GM18499 (cell line): ENCODE data around the gene ASB17.
"Not testable (repeated sequence)": the region's sequence is repeated elsewhere in the genome, so short reads cannot be mapped to it uniquely, and the experiment has no call there.

Source experiments
- ATAC-seq: cut with Tn5 transposase; IDR thresholded peaks from one replicate; pipeline ENCODE4 v1.9.1; 2021; ENCODE audit warnings: moderate number of reproducible peaks; ENCODE audit not compliant: insufficient read depth, unreplicated experiment

Gene ASB17, protein sequence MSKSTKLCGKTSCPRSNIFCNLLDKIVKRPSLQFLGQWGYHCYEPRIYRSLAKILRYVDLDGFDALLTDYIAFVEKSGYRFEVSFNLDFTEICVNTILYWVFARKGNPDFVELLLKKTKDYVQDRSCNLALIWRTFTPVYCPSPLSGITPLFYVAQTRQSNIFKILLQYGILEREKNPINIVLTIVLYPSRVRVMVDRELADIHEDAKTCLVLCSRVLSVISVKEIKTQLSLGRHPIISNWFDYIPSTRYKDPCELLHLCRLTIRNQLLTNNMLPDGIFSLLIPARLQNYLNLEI

DNA sequence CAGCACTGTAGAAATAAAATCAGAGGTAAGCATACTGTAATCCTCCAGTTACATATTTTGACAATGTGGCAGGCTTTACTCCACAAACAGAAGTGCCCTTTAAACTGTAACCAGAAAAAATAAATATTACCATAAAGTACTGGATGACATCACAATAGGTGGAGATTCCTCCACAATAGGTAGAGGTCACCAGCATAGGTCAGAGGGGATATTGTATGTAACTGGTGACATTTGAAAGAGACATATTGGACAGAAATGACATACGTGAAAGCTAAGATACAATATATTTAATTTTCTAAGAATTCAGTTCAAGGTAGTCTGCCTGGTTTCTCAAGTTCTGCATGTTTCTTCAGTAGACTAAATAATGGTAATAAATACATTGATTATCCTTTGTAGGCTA lies at the start of gene ASB17:
TSS of gene ASB17 (minus strand) at position 101 of the 400 bp plus-strand sequence. CDS start 113 bp downstream, outside the sequence.
- ATAC-seq, result no peak

DNA sequence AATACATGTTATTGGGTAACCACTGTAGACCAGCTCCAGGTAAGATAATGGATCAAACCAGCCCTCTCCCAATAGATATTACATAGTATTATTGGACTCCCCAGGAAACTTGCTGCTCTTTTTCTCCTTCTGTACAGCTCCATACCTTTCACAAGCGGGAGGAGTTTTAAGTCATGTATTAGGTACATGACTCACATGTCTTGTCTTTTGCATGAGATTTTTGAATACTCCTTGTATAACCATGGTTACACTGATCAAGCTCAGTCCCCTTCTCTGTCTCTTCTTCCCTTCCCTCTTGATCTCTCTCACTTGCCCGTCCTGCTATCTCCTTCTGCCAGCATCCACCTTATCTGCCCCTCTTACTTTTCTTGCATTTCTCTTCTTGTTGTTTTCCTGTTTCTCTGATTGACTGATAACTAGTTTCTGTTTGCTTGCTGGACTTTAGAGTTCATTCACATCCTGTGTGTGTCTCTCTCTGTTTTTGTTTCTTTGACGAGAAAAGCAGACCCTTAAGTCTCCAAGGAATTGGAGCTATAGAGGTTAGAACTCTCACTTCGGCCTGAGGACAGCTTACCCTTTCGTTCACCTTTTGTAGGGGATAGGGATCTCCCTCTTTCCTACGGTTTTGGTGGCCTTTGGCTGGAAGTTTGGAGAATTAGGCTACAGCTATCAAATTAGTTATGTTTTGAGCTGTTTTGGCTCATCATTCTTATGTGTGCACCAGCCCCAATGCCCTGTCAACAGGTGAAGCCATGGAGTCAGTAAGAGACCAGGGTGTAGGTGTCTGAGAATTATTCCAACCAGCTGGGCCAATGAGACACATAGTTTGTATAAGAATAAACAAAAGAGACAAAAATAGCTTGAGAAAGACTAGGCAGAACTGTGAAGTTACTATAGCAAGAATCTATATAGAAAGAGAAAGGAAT lies 49.0 kb upstream of the ASB17 start:
- peak; percentile 40 for ATAC-seq

DNA sequence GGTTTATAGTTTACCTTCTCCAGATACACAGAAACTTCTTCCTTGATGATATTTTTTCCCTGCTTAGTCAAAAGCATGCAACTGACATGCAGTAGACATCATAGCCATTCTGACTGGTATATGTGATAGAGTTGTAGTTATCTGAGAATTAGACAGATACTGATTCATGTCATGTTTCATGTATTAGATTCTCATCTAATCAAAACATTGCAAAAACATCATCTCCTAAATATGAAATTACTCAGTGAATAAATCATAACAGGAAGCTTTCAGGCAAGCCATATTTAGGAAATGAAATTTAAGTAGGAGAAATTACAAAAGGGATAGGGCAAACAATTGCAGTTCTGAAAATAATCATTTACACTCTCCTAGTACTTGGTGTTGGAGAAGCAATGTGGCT lies 38.4 kb upstream of the ASB17 start:
- ATAC-seq, result no peak

DNA sequence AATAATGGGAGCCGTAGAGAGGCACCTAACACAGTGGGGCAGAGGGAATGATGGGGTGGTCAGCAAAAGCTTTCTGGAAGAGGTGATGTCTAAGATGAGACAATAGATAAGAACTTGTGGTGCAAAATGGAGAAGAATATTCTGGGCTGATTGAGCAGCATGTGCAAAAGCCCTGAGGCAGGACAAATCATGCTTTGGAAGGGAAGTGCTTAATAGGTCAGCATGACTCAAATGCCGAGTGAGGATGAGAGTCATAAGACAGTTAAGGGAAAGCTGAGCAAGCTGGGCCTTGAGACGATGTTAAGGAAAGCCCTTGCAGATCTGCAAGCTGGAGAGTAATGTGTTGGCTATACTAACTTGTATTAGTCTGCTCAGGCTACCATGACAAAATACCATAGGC lies 37.3 kb upstream of the ASB17 start:
- ATAC-seq, result no peak

DNA sequence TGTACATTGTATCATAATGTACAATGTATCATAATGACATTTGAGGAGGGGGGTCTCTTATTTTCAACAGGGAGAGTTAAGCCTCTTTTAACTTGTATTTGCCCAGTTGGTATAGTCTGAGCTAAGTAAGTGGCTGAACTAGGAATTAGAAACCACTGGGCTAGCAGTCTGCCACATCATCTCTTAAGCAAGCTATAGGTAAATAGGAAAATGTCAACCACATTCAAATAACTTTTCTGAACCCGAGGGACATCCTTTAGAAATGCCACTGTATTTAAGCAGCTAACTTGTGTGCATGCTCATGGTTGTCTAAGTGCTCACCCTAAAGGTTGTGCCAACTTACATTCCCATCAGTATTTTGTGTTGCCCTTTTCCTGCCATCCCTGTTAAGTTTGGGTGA lies 35.5 kb upstream of the ASB17 start:
- peak; percentile 52 for ATAC-seq

DNA sequence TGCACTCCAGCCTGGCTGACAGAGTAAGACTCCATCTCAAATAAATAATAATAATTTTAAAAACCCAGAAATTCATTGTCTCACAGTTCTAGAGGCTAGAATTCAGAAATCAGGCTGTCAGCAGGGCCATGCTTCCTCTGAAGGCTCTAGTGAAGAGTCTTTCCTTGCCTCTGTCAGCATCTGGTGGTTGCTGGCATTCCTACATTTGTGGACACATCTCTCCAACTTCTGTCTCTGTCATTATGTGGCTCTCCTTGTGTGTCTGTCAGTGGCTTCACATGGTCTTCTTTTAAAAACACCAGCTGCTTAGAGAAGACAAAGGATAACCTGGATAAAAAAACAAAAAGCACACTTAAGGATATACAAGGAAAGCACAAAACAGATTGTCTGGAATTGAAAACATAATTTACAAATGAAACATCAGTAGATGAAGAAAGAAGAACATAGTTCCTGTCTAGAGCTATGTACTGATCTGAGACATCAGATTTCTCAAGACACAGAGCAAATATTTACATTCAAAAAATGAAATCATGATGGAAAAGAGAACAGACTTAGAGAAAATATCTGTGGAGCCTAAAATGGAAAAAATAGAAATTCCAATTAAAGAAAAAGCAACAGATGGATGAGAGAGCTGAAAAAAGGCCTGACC lies 32.7 kb upstream of the ASB17 start:
- no peak for ATAC-seq

DNA sequence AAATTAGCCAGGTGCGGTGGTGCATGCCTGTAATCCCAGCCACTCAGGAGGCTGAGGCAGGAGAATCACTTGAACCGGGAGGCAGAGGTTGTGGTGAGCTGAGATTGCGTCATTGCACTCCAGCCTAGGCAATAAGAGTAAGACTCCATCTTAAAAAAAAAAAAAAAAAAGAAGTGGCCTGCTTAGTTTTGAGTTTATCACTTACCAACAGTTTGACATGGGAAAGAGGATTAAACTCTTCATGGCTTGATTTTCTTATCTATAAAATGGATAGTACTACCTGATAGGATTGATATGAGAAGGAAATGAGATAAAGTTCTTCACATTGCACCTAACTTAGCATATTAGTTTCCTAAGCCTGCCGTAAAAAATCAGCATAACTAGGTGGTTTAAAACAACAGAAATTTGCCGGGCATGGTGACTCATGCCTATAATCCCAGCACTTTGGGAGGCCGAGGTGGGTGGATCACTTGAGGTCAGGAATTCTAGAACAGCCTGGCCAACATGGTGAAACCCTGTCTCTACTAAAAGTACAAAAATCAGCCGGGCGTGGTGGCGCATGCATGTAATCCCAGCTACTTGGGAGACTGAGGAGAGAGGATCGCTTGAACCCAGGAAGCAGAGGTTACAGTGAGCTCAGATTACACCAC lies 32.0 kb upstream of the ASB17 start:
- not testable (repeated sequence) for ATAC-seq

DNA sequence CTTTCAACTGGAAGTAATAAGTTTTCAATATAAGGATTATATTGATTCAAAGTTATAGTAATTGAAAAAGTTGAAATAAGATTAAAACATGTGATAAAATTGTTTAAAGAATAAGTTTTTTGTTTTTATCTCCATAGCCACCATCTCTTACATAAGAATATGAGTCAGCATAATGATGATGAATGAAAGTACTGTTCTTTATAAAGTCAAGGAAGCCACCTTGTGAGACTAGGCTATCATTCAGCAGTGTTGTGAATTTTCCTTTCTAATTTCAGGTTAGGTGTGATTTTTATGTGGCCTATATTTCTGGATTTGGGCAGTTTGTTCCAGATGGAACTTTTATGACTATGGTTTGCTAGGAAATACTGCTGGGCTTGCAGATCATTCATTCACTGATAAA lies 22.4 kb upstream of the ASB17 start:
- no peak for ATAC-seq

DNA sequence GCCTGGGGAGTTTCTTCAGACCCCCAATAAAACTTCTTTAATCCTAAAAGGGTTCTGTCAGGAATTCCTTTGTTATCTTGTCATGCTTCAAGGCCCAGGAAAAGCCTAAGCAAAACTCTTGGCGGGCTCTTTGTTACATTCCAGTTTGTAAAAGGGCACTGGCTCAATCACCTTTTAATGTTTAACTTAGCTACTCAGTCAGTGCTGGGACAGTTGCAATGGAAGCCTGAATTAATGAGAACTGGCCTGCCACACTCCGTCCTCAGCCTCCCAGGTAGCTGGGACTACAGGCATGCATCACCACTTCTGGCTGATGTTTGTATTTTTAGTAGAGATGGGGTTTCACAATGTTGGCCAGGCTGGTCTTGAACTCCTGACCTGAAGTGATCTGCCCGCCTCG lies 21.3 kb upstream of the ASB17 start:
- ATAC-seq, result no peak

DNA sequence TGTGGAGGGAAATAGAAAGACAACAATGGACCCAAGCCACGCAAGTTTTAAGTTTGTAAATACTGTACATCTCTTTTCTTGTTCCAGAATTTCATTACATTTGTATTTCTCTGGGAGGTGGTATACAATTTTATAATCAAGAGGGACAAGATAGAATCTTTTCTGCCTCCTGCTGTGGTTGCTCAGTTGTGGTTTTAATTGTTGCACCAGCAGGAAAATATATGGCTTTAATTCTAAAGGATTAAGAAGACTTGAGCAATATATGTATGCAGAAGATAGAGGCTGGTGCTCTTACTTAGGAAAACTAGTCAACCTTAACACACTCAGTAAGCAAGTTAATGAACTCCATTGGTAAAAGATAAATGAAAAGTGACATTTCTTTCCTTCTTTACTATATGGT lies 19.8 kb upstream of the ASB17 start:
- ATAC-seq, result no peak

DNA sequence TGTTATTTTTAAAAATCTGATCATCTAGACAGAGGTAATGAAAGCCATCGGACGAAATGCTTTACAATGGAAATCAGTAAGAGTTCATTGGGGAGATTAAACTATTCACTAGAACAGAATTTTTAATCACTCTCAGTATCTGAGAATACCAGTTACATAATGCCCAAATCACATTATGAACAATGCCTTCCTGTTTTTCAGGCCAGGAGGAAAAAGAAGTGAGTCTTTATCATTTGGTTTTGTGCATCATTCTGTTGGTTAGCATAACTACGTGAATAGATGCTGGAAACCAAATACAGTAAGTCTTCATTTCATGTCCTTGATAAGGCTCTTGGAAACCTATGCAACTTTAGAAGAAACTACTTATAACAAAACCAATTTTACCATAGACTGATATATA lies 18.0 kb upstream of the ASB17 start:
- no peak for ATAC-seq

DNA sequence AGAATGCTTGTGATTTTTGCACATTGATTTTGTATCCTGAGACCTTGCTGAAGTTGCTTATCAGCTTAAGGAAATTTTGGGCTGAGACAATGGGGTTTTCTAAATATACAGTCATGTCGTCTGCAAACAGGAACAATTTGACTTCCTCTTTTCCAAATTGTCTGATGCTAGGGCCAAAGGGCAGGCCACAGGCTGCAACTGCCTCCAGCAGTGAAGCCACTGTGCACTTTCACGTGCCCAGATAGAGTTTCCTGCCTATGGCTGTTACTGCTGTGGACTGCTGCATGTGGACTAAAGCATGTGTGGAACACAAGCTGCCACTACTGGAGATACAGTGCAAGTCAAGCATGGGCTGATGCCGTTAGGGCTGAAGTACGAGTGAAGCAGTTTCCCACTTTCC lies 10.8 kb upstream of the ASB17 start:
- not testable (repeated sequence) for ATAC-seq

DNA sequence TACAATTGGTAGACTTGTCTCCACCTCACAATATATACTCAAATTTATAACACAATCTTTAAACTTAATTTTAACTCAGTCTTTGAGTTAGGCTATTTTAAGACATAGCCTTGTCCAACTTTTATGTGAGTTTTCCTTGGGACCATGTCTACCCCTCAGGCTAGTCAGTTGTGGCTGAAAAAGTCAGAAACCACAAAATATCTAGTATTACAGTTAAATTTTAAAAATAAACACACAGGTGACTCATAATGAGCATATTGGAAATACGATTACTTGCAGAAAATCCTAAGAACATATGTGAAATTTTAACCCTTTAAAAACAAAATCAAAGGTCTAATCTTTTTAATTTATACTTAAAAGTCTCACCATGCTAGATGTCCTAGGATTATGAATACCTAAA lies 4.8 kb upstream of the ASB17 start:
- ATAC-seq, result peak; percentile 64

DNA sequence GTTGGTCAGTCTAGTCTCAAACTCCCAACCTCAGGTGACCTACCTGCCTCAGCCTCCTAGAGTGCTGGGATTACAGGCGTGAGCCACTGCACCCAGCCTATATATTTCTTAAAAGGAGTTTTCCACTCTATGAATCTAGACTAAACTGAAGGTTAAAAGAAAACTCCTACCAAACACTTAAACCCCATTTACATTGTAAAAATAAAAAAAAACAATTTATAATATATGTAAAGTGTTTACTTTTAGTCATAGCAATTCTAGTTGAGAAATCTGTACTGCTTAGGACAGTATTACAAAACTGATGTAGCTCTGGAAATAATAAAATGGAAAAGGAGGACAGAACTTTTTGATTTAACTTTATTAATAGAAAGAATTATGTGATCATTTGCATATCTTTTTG lies 9.5 kb downstream of the ASB17 start:
- ATAC-seq, result no peak

DNA sequence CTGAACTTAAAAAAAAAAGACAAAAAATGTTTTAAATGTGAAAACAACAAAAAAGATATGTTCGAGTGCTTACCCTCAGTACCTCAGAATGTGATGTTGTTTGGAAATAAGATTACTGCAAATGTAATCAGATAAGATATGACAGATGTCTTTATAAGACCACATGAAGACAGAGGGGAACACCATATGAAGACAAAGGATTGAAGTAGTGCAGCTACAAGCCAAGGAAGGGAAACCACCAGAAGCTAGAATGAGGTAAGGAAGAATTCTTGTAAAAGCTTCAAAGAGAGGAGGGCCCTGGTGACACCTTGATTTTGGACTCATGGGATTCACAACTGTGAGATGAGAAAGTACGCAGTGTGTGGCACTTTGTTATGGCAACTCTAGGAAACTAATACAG lies 15.4 kb downstream of the ASB17 start:
- ATAC-seq, result no peak

DNA sequence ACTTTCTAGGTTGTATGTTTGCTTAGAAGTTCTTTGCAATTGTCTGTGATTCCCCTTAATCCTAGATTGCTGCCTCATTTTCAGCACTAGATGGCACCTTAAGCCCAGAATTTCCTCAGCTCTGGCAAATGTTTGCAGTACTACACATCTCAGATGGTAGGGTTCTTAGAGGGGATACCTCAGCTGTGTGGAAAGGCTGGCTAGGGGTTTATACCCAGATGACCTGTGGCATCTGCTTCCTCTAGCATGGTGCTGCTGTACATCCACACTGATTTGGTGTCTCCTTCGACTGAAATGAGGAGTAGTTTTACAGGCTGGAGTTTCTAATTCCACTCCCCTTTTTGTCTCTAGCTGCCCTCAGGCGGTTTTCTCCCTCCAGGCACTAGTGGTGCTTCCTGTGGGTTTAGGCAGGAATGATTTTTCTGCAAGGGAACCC lies 23.5 kb downstream of the ASB17 start:
- peak; percentile 62 for ATAC-seq

DNA sequence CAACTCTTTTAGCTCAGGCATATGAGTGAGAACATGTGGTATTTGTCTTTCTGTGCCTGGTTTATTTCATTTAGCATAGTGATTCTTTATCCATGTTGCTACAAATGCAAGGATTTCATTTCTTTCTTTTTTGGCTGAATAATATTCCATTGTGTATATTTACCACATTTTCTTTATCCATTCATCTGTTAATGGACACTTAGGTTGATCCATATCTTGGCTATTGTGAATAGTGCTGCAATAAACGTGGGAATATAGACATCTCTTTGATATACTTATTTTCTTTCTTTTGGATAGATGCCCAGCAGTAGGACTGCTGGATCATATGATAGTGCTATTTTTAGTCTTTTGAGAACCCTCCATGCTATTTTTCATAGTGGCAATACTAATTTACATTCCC lies 30.8 kb downstream of the ASB17 start:
- ATAC-seq, result no peak

DNA sequence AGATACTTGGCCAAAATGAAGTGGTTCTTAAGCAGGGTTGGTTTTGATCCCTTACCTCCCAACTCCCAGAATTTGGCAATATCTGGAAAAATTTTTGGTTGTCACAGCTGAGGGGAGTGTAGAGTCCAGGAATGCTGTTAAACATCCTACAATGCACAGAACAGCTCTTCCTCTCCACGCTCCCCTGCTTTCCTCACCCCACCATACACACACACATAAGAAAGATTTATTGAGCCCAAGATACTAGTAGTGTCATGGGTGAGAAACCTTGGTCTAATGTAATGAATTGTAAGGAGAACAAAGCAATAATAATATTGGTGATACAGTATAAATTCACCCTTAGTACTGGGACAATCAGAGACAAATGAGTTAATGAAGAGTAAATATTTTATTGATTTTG lies 47.8 kb downstream of the ASB17 start:
- no peak for ATAC-seq

DNA sequence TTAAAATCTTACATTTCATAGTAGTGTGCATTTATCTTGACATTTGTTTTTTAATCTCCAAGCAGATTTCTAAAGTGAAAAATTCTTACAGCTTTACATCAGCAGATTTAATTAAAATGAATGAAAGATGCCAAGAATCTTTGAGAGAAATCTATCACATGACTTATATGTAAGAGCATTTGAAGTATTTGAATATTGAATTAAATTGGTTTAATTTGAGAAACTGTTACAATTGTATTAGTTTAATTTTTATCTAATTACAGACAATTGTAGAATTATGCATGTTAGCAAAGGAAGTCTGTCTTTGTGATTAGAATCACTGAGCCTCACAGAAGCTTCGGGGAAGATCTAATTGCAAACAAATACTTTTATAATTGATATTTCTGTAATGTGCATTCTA lies 52.2 kb downstream of the ASB17 start:
- no peak for ATAC-seq

DNA sequence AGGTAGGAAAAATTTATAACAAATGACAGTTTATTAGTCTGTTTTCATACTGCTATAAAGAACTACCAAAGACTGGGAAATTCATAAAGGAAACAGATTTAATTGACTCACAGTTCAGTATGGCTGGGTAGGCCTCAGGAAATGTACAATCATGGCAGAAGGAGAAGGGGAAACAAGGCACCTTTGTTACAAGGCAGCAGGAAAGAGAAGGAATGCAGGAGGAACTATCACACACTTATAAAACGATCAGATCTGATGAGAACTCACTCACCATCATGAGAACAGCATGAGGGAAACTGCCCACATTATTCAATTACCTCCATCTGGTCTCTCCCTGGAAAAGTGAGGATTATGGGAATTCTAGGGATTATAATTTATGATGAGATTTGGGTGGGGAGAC lies 61.3 kb downstream of the ASB17 start:
- no peak for ATAC-seq
